Measurements from ENCODE around the gene DNAI2.

The DNAI2 gene

GRCh38 chr17:74339537-74340195 lies 65.6 kb downstream of the DNAI2 start:
- DNase-seq (ENCODE audit: low spot score) = no peak

GRCh38 chr17:74340470-74341023 lies 66.5 kb downstream of the DNAI2 start:
- no peak for DNase-seq (ENCODE audit: low spot score)

GRCh38 chr17:74342224-74342623 lies 68.2 kb downstream of the DNAI2 start:
- DNase-seq (ENCODE audit: low spot score) = no peak

- DNase-seq (ENCODE audit: low spot score) = no peak
Observed at GRCh38 chr17:74343121-74343520, 69.1 kb downstream of the DNAI2 start.

GRCh38 chr17:74343526-74344284 lies 69.7 kb downstream of the DNAI2 start:
- peak; percentile 38 for DNase-seq (ENCODE audit: low spot score)

GRCh38 chr17:74344658-74345057 lies 70.6 kb downstream of the DNAI2 start:
- no peak for DNase-seq (ENCODE audit: low spot score)

GRCh38 chr17:74345433-74346241 lies 71.6 kb downstream of the DNAI2 start:
- DNase-seq (ENCODE audit: low spot score) = peak; percentile 89

GRCh38 chr17:74347646-74348045 lies 73.6 kb downstream of the DNAI2 start:
- no peak for DNase-seq (ENCODE audit: low spot score)

- no peak for DNase-seq (ENCODE audit: low spot score)
Observed at GRCh38 chr17:74349120-74349519, 75.1 kb downstream of the DNAI2 start.

GRCh38 chr17:74350486-74350885 lies 76.5 kb downstream of the DNAI2 start:
- no peak for DNase-seq (ENCODE audit: low spot score)

- DNase-seq (ENCODE audit: low spot score) = peak; percentile 35
Observed at GRCh38 chr17:74351552-74352210, 77.6 kb downstream of the DNAI2 start.

- DNase-seq (ENCODE audit: low spot score) = no peak
Observed at GRCh38 chr17:74353446-74354060, 79.5 kb downstream of the DNAI2 start.

GRCh38 chr17:74354123-74354522 lies 80.1 kb downstream of the DNAI2 start:
- DNase-seq (ENCODE audit: low spot score) = peak; percentile 65

- no peak for DNase-seq (ENCODE audit: low spot score)
Observed at GRCh38 chr17:74354561-74354960, 80.5 kb downstream of the DNAI2 start.

GRCh38 chr17:74355065-74355464 lies 81.0 kb downstream of the DNAI2 start:
- DNase-seq (ENCODE audit: low spot score) = no peak

- peak; percentile 48 for DNase-seq (ENCODE audit: low spot score)
Observed at GRCh38 chr17:74356646-74357465, 82.8 kb downstream of the DNAI2 start.

GRCh38 chr17:74357466-74357809 lies 83.4 kb downstream of the DNAI2 start:
- DNase-seq (ENCODE audit: low spot score) = no peak

GRCh38 chr17:74358697-74359096 lies 84.7 kb downstream of the DNAI2 start:
- DNase-seq (ENCODE audit: low spot score) = no peak

GRCh38 chr17:74359916-74360315 lies 85.9 kb downstream of the DNAI2 start:
- DNase-seq (ENCODE audit: low spot score) = no peak

- DNase-seq (ENCODE audit: low spot score) = no peak
Observed at GRCh38 chr17:74360899-74361229, 86.8 kb downstream of the DNAI2 start.

Data from kidney capillary endothelial cell (primary cell).